Fibroblast of lung (primary cell): ENCODE measurements around the gene ARVCF. TPM values are rescaled to one million over a fixed set of nuclear protein-coding genes. Genes with fewer than 3 reads are reported as not detected.
"Not testable (repeated sequence)": the region's sequence is repeated elsewhere in the genome, so short reads cannot be mapped to it uniquely, and the experiment has no call there.

Experiments
- DNase-seq, 2 donors: peaks; one replicate each; pipeline versions ENCODE4 v3.0.0 to v3.0.0-alpha.2; 2010; ENCODE audit warnings: low read depth in 2 of 2
- H2AFZ ChIP-seq: 2 replicates; pipeline ENCODE4 v1.5.1; 2012; ENCODE audit warnings: low read length, control low read depth, inconsistent platforms
- H3K27ac ChIP-seq: 2 replicates; pipeline ENCODE4 v1.5.1; 2011; ENCODE audit warnings: low read length, control low read depth; ENCODE audit not compliant: insufficient read depth
- H3K27me3 ChIP-seq: 2 replicates; pipeline ENCODE4 v1.5.1; 2011; ENCODE audit warnings: mild to moderate bottlenecking, low read length; ENCODE audit not compliant: control insufficient read depth, insufficient read depth
- H3K36me3 ChIP-seq: 2 replicates; pipeline ENCODE4 v1.5.1; 2011; ENCODE audit warnings: low read length; ENCODE audit not compliant: control insufficient read depth, insufficient read depth
- H3K4me1 ChIP-seq: 2 replicates; pipeline ENCODE4 v1.5.1; 2011; ENCODE audit warnings: low read length; ENCODE audit not compliant: control insufficient read depth, insufficient read depth; ENCODE audit errors: extremely low read depth
- H3K4me2 ChIP-seq: 2 replicates; pipeline ENCODE4 v1.5.1; 2011; ENCODE audit warnings: low read length, control low read depth; ENCODE audit not compliant: insufficient read depth; ENCODE audit errors: extremely low read depth
- H3K4me3 ChIP-seq, 4 experiments: fragments of 200-600 bp in 1 of 4; sonication (generic) in 1 of 4; replicated peaks in 1 of 4; 2 replicates each; pipeline ENCODE4 v1.5.1; 2011 to 2016; ENCODE audit warnings: low read length in 4 of 4, low read depth in 3 of 4, mild to moderate bottlenecking in 3 of 4, control low read depth in 2 of 4, inconsistent platforms in 1 of 4, mixed read lengths in 1 of 4; ENCODE audit not compliant: insufficient read depth in 1 of 4; ENCODE audit errors: control extremely low read depth in 1 of 4
- H3K79me2 ChIP-seq: 2 replicates; pipeline ENCODE4 v1.5.1; 2012; ENCODE audit warnings: mild to moderate bottlenecking, low read length, inconsistent platforms; ENCODE audit not compliant: control insufficient read depth, insufficient read depth
- H3K9ac ChIP-seq: 2 replicates; pipeline ENCODE4 v1.5.1; 2011; ENCODE audit warnings: mild to moderate bottlenecking, low read length, control low read depth; ENCODE audit not compliant: insufficient read depth
- H3K9me3 ChIP-seq: 2 replicates; pipeline ENCODE4 v1.5.1; 2012; ENCODE audit warnings: low read depth, low read length; ENCODE audit not compliant: control insufficient read depth, insufficient read depth
- H4K20me1 ChIP-seq: 2 replicates; pipeline ENCODE4 v1.5.1; 2011; ENCODE audit warnings: low read length; ENCODE audit not compliant: control insufficient read depth, insufficient read depth; ENCODE audit errors: extremely low read depth
- EZH2 ChIP-seq: IDR thresholded peaks from 2 replicates; pipeline ENCODE4 v1.5.1; 2012; ENCODE audit warnings: low read length, control low read depth, mild to moderate bottlenecking; ENCODE audit errors: missing control alignments
- polyA plus RNA-seq, 2 donors: library from polyadenylated mRNA; depleted of rRNA in 1 of 2; stranded (reverse) in 1 of 2; unstranded in 1 of 2; fragments of >200 nt; gene quantifications; 2 replicates each; pipeline ENCODE4 v1.2.1, GENCODE V29; 2011 to 2012; ENCODE audit warnings: missing spikeins in 1 of 2
- total RNA-seq: library from RNA; depleted of rRNA; stranded (reverse); fragments of >200 nt; gene quantifications from 2 replicates; pipeline ENCODE4 v1.2.1, GENCODE V29; 2014
- TF ChIP-seq, protein P1 (sequence below), 2 donors: IDR thresholded peaks in 1 of 2; conservative IDR thresholded peaks in 1 of 2; 1 replicate in 1 of 2; 2 replicates in 1 of 2; pipeline ENCODE4 v1.5.1; 2011 to 2012; ENCODE audit warnings: low read length in 2 of 2, control low read depth in 1 of 2, inconsistent platforms in 1 of 2, low read depth in 1 of 2, mild to moderate bottlenecking in 1 of 2

ARVCF gene
- total and polyA plus RNA-seq, 2 donors (not counting 1 experiment from before 2014, with no cell fraction given) = 2.0 to 15.7 TPM

DNA sequence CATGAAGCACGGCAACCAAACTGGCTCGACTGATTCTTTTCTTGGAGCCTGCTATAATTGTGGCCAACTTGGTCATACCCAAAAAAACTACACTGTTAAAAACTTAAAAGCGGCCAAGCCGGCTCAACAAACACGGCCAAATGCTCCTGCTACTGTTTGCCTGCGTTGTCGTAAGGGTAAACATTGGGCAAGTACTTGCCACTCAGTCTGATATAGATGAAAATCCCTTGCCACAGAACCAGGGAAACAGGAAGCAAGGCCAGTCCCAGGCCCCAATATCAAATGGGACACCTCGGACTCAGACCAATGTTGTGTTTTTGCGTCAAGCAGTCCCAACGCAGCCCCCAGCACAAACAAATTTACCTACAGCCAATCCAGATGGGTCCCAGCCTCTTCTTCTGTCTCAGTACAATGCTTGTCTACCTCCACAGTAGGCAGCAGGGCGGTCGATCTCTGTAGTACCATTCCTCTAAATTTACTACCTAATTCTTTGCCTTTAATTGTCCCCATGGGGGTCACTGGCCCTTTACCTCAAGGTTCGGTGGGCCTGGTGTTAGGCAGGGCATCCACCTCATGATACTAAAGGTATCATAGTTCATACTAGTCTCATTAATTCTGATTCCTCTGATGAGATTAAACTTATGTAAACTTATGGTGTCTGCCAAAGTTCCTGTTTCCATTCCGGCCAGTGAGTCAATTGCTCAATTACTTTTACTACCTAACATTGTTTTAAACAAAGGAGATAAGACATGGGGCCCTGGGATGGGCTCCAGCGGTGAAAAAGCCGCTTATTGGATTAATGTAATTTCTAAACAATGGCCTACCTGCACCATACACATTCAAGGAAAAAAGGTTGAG, 78.8 kb downstream of the ARVCF start:
- Histone ChIP-seq H3K36me3 (no peaks in the 10 kb centered on the region), H3K27me3 (no peaks in the 10 kb centered on the region), H3K9ac (no peak overlapping the region), H3K27ac (no peak overlapping the region), H3K79me2 (peaks cover 21% of the 10 kb centered on the region), H2AFZ (no peak overlapping the region), H3K4me1 (peaks cover 6% of the 10 kb centered on the region), H4K20me1 (no peaks in the 10 kb centered on the region), H3K9me3 (no peaks in the 10 kb centered on the region), H3K4me3 (no peak overlapping the region), H3K4me2 (no peak overlapping the region)
- no peak for TF ChIP-seq EZH2
- TF ChIP-seq, protein P1, sequence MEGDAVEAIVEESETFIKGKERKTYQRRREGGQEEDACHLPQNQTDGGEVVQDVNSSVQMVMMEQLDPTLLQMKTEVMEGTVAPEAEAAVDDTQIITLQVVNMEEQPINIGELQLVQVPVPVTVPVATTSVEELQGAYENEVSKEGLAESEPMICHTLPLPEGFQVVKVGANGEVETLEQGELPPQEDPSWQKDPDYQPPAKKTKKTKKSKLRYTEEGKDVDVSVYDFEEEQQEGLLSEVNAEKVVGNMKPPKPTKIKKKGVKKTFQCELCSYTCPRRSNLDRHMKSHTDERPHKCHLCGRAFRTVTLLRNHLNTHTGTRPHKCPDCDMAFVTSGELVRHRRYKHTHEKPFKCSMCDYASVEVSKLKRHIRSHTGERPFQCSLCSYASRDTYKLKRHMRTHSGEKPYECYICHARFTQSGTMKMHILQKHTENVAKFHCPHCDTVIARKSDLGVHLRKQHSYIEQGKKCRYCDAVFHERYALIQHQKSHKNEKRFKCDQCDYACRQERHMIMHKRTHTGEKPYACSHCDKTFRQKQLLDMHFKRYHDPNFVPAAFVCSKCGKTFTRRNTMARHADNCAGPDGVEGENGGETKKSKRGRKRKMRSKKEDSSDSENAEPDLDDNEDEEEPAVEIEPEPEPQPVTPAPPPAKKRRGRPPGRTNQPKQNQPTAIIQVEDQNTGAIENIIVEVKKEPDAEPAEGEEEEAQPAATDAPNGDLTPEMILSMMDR (conservative IDR thresholded peaks at IDR 0.05 in 1 of 2, IDR thresholded peaks at IDR 0.05 in 1 of 2; ENCODE audit: low read depth in 1 of 2, low read length in 2 of 2) = no peak
- DNase-seq = peak in 1 of 2 donors; percentile 41

DNA sequence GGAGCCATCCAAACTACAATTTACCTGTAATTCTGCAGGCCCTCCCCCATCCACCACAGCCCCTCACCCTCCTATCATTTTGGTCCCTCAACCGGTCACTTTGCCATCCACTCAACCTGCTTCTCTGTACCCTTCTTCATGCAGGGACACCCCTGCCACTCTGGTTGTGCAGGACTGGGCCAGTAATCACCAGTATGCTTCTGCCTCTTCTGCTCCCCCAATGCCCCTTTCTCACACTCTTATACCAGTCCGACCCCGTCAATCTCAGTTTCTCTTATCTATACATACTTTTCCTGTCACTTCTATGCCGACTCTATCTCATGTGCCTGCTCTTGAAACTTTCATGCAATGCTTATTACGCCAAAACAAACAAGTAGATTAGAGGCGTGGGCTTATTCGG, 80.1 kb downstream of the ARVCF start:
- no peak for TF ChIP-seq EZH2
- TF ChIP-seq, protein P1 (conservative IDR thresholded peaks at IDR 0.05 in 1 of 2, IDR thresholded peaks at IDR 0.05 in 1 of 2; ENCODE audit: low read depth in 1 of 2, low read length in 2 of 2) = no peak
- no peak overlapping the region for H3K4me2 ChIP-seq
- no peaks in the 10 kb centered on the region for H3K27me3 ChIP-seq
- peaks cover 14% of the 10 kb centered on the region for H3K79me2 ChIP-seq
- H3K9me3 ChIP-seq = no peaks in the 10 kb centered on the region
- H4K20me1 ChIP-seq = no peaks in the 10 kb centered on the region
- H3K36me3 ChIP-seq = no peaks in the 10 kb centered on the region
- H3K4me3 ChIP-seq = no peak overlapping the region
- H3K4me1 ChIP-seq = no peaks in the 10 kb centered on the region
- H3K9ac ChIP-seq = no peak overlapping the region
- no peak for DNase-seq
- no peak overlapping the region for H3K27ac ChIP-seq
- no peak overlapping the region for H2AFZ ChIP-seq

DNA sequence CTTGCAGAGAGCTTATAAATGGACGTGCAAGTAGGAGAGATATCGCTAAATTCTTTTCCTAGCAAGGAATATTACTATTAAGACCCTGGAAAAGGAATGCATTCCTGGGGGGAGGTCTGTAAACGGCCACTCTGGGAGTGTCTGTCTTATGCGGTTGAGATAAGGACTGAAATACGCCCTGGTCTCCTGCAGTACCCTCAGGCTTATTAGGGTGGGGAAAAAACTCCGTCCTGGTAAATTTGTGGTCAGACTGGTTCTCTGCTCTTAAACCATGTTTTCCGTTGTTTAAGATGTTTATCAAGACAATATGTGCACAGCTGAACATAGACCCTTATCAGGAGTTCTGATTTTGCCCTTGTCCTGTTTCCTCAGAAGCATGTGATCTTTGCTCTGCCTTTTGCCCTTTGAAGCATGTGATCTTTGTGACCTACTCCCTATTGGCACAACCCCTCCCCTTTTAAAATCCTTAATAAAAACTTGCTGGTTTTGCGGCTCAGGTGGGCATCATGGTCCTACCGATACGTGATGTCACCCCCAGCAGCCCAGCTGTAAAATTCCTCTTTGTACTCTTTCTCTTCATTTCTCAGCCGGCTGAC, 81.4 kb downstream of the ARVCF start:
- H2AFZ ChIP-seq, H3K27ac ChIP-seq, H3K36me3 ChIP-seq, H3K4me3 ChIP-seq, H3K4me2 ChIP-seq, DNase-seq, H3K9ac ChIP-seq, H3K4me1 ChIP-seq, H3K27me3 ChIP-seq, H3K79me2 ChIP-seq, H4K20me1 ChIP-seq, H3K9me3 ChIP-seq: not testable (repeated sequence)
